ENCODE measurements around the gene TLL2.

TLL2 gene

GRCh38 chr10:96360766-96361165 is 153.0 kb downstream of the TLL2 start:
- no peak overlapping the region for H3K4me3 ChIP-seq (ENCODE audit: low read length)
- no peak for TF ChIP-seq CTCF (conservative IDR thresholded peaks at IDR 0.05; ENCODE audit: low read length)
- no peak for DNase-seq (ENCODE audit: low read depth)

- H3K4me3 ChIP-seq (ENCODE audit: low read length): no peak overlapping the region
- TF ChIP-seq CTCF (conservative IDR thresholded peaks at IDR 0.05; ENCODE audit: low read length): no peak
- no peak for DNase-seq (ENCODE audit: low read depth)
Observed at GRCh38 chr10:96360331-96360730, 153.4 kb downstream of the TLL2 start.

GRCh38 chr10:96359616-96360015 is 154.1 kb downstream of the TLL2 start:
- no peak for DNase-seq (ENCODE audit: low read depth)
- H3K4me3 ChIP-seq (ENCODE audit: low read length): no peak overlapping the region
- TF ChIP-seq CTCF (conservative IDR thresholded peaks at IDR 0.05; ENCODE audit: low read length): no peak

- no peak within 1 kb of the TSS for H3K4me3 ChIP-seq (ENCODE audit: low read length)
- TF ChIP-seq CTCF (conservative IDR thresholded peaks at IDR 0.05; ENCODE audit: low read length): no peak
- DNase-seq (ENCODE audit: low read depth): no peak
Observed at GRCh38 chr10:96358851-96359540, 154.7 kb downstream of the TLL2 start, which contains the start of gene OPALIN. OPALIN (minus strand) TSS chr10:96359002; CDS start chr10:96358896, 106 bp downstream.

GRCh38 chr10:96357038-96357620 is 156.6 kb downstream of the TLL2 start:
- no peak overlapping the region for H3K4me3 ChIP-seq (ENCODE audit: low read length)
- no peak for DNase-seq (ENCODE audit: low read depth)
- no peak for TF ChIP-seq CTCF (conservative IDR thresholded peaks at IDR 0.05; ENCODE audit: low read length)

- H3K4me3 ChIP-seq (ENCODE audit: low read length): no peak overlapping the region
- no peak for TF ChIP-seq CTCF (conservative IDR thresholded peaks at IDR 0.05; ENCODE audit: low read length)
- DNase-seq (ENCODE audit: low read depth): no peak
Observed at GRCh38 chr10:96352582-96352981, 161.1 kb downstream of the TLL2 start.

GRCh38 chr10:96352027-96352426 is 161.7 kb downstream of the TLL2 start:
- no peak overlapping the region for H3K4me3 ChIP-seq (ENCODE audit: low read length)
- TF ChIP-seq CTCF (conservative IDR thresholded peaks at IDR 0.05; ENCODE audit: low read length): no peak
- no peak for DNase-seq (ENCODE audit: low read depth)

All from AG10803 (cell line).